ENCODE results near the gene PRXL2A.

The PRXL2A gene

DNA sequence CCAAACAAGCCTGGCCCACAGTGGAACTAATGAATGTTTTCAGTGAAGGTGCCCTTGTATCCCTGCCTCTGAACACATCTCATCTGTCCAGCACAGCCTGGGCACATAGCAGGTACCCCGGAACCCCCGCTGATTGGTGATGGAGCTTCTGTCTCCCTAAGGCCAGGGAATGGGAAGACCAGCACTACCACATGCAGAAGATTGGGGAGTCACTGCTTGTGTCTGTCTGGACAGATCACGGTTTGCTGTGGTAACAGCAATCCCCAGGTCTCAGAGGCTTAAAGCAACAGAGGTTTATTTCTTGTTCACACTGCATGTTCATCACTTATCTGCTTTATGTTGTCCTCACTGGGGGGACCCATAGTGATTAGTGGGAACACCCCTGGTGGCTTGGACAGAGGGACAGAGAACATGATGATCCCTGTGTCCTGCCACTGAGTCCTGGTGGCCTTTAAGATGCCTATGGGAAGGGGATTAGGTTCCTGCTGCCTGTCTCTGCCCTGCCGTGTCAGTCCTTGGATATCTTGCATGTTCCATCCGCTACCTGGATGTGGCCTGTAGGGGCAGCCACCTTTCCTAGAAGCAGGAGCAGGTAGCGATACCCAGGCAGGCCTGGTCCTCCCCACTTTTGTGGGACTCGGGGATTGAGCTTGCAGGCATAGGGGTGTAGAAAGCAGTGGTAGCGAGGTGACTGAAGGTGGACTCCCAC, 49.4 kb downstream of the PRXL2A start:
- Histone ChIP-seq H3K36me3 (ENCODE audit: insufficient read depth, low read length) (no peaks in the 10 kb centered on the region), H3K9me3 (ENCODE audit: control insufficient read depth, insufficient read depth, low read length) (no peaks in the 10 kb centered on the region), H3K4me1 (ENCODE audit: insufficient read depth, low read length) (peaks cover 33% of the 10 kb centered on the region), H3K9ac (ENCODE audit: low read depth, low read length) (no peak overlapping the region)

DNA sequence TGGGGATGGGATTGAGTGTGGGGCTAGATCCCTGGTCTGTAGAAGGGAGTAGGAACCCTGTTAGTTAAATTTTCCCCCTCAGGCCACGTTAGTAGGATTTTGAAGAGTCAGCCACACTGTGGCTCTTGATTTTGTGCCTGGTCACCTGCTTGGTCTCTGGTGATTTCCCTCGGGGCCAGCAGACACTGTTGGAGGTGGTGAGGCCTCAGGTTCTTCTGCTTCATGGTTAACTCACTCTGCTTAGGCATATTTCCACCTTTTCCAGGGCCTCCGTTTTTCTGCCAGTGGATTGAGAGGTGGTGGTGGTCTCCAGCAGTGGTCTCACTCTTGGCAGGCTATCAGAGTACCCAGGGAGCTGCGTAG, 49.9 kb downstream of the PRXL2A start:
- peaks cover 36% of the 10 kb centered on the region for H3K4me1 ChIP-seq (ENCODE audit: insufficient read depth, low read length)
- no peaks in the 10 kb centered on the region for H3K9me3 ChIP-seq (ENCODE audit: control insufficient read depth, insufficient read depth, low read length)
- H3K9ac ChIP-seq (ENCODE audit: low read depth, low read length) = no peak overlapping the region
- no peaks in the 10 kb centered on the region for H3K36me3 ChIP-seq (ENCODE audit: insufficient read depth, low read length)

DNA sequence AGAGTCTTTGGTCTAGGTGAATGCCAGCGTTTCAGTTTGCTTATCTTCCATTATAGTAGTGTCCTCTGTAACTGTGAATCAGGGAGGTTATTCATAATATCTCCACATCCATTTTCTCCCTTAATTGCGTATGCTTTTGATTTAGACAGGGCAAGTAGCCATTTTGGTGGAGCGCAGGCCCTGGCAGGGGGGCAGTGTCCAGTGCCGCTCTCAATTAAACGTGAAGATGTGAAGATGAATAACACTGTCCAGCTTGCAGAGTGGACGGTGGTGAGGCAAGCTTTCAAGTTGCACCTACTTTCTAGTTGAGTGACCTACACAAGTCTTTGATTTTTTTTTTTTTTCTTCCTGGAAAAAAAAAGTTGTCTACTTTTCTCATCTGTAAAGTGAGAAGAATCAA, 50.3 kb downstream of the PRXL2A start:
- H3K36me3 ChIP-seq (ENCODE audit: insufficient read depth, low read length) = no peaks in the 10 kb centered on the region
- peaks cover 40% of the 10 kb centered on the region for H3K4me1 ChIP-seq (ENCODE audit: insufficient read depth, low read length)
- H3K9me3 ChIP-seq (ENCODE audit: control insufficient read depth, insufficient read depth, low read length) = no peaks in the 10 kb centered on the region
- no peak overlapping the region for H3K9ac ChIP-seq (ENCODE audit: low read depth, low read length)

DNA sequence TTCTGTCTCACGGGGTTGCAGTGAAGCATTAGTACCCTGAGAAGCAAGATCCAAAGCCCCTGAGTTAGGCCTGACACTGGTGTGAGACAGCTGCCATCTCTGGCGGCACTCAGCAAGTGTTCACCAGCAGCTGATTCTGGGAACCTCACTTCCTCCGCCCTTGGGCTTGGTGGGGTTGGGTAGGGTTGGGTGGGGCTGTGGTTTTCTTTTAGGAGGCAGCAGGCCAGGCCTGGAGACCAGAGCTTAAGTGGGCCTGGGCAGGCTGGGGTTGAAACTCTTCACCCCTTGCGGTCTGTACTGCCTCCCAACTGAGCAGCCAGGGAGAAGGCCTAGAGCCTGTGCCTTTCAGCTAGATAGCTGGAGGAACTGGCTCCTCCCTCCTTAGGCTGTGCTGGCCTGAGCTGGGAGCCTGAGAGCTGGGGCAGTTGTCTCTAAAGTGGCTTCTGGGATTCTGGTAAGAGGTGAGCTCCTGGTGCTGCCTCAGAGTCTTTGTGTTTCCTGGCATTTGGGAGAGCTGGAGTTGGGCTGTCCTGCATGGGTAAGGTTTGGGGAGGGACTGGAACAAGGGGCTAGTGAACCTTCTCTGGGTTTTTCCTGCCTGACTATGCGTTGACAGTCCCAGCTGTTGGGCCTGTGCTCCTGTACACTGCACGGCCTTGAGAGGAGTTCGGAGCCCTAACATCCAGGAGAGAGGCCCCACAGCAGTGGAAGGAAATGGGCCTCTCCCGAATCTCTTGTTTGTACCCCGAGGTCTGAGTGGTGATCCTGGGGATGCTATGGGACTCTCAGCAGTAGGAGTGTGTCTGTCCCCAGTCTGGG, 50.9 kb downstream of the PRXL2A start:
- H3K4me1 ChIP-seq (ENCODE audit: insufficient read depth, low read length) = peaks cover 46% of the 10 kb centered on the region
- no peak overlapping the region for H3K9ac ChIP-seq (ENCODE audit: low read depth, low read length)
- H3K36me3 ChIP-seq (ENCODE audit: insufficient read depth, low read length) = no peaks in the 10 kb centered on the region
- H3K9me3 ChIP-seq (ENCODE audit: control insufficient read depth, insufficient read depth, low read length) = no peaks in the 10 kb centered on the region

DNA sequence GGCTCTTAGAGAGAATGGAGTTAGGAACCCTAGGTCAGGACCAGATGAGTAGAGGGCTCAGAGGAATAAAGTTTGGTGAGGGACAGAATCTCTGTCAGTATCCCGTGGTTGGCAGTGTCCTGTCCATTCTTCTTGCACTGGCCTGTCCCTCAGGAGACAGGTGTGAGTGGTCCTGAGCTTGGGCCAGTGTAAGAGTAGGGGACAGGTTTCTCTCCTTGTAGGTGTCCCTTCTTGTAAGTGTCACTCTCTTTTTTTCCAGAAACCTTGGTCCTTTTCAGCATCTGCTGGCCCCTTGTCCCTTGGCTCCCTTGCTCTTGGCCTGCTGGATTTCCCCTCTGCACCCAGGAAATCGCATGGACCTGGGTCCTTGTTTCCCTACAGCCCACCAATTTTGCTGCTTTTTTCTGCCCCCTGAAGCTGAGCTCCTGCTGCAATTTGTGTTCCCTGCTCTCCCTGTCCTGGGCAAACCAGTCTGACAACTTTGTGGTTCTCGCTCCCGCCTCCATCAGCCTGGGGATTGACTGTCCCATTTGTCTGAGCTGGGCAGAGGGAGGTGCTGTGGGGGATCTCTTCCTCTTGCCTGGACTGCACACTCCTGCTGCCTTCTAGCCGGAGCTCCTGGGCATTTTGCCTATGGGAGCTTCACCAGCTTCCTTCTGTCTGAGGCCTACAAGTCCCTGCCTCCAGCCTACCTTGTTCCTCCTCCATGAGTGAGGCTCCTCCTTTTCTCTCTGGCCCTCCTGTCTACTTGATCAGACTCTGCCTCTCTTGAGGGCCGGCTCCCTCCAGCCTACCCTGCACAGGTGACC, 52.3 kb downstream of the PRXL2A start:
- H3K36me3 ChIP-seq (ENCODE audit: insufficient read depth, low read length) = no peaks in the 10 kb centered on the region
- no peaks in the 10 kb centered on the region for H3K9me3 ChIP-seq (ENCODE audit: control insufficient read depth, insufficient read depth, low read length)
- H3K9ac ChIP-seq (ENCODE audit: low read depth, low read length) = no peak overlapping the region
- H3K4me1 ChIP-seq (ENCODE audit: insufficient read depth, low read length) = peaks cover 59% of the 10 kb centered on the region

DNA sequence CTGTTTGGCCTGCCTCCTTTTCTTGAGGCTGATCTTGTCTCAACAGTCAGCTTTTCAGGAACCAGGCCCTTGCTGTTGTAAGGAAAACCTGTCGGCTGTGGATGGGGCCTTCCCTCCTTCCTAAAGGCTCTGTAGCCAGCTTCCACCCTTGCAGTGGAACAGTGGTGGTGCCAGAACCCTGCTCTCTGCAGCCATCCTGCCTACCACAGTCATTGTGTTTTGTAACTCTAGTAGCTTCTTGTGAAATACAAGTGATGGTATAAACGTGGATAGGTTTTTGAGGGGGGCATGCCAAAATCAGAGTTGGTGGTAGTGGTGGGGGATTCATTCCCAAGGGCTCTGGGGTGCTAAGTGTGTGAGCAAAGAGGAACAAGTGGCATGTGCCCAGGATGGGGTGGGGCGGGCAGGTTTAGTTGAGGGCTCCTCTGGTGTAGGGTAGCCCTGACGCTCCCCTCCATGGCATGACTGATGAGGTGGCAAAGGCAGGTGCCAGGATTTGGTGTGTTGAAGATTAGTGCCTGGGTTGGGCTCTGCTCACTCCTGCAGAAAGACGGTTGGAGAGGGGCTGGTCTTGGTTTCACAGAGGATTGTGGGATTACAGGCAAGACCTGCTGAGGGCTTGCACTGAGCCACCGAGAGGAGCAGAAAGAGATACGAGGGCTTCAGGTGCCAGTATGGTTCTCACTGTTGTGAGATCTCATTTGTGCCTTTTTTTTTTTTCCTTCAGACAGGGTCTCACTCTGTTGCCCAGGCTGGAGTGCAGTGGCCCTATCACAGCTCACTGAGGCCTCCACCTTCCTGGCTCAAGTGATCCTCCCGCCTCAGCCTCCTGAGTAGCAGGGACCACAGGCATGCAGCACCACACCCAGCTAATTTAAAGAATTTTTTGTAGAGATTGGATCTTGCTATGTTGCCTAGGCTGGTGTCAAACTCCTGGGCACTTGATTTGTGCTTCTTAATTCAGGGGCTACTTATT, 53.1 kb downstream of the PRXL2A start:
- H3K36me3 ChIP-seq (ENCODE audit: insufficient read depth, low read length) = no peaks in the 10 kb centered on the region
- H3K9ac ChIP-seq (ENCODE audit: low read depth, low read length) = no peak overlapping the region
- peaks cover 56% of the 10 kb centered on the region for H3K4me1 ChIP-seq (ENCODE audit: insufficient read depth, low read length)
- H3K9me3 ChIP-seq (ENCODE audit: control insufficient read depth, insufficient read depth, low read length) = no peaks in the 10 kb centered on the region

DNA sequence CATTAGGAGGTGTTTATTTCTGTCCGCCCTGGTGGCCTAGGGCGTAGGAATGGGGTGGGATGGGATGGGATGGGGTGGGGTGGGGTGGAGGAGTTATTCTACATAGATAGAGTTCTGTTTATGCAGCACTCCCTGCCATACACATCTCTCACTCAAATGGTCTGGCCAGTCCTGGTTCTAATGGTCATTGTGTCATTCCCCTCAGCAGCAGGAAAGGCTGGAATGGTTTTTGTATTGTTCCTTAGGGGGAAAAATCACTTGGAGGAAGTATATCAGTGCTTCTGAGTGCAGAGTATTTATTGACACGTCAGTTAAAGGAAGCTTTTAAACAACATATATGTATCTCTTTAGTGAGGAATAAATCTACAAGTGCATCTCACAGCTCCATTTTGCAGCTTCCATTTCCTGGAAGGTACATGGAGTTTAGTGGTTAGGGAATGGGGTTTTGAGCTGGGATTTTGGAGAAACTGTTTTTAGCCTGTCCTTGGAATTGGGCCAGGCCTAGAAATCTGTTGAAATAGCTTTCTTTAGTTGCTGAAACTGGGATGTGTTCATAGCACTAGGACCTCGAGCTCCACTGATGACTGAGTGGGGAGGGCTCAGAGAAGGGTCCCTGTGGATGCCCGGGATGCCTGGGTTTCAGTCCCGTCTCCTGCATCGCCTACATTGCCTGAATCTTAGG, 54.1 kb downstream of the PRXL2A start:
- Histone ChIP-seq H3K9me3 (ENCODE audit: control insufficient read depth, insufficient read depth, low read length) (no peaks in the 10 kb centered on the region), H3K9ac (ENCODE audit: low read depth, low read length) (no peak overlapping the region), H3K36me3 (ENCODE audit: insufficient read depth, low read length) (no peaks in the 10 kb centered on the region), H3K4me1 (ENCODE audit: insufficient read depth, low read length) (peaks cover 64% of the 10 kb centered on the region)

DNA sequence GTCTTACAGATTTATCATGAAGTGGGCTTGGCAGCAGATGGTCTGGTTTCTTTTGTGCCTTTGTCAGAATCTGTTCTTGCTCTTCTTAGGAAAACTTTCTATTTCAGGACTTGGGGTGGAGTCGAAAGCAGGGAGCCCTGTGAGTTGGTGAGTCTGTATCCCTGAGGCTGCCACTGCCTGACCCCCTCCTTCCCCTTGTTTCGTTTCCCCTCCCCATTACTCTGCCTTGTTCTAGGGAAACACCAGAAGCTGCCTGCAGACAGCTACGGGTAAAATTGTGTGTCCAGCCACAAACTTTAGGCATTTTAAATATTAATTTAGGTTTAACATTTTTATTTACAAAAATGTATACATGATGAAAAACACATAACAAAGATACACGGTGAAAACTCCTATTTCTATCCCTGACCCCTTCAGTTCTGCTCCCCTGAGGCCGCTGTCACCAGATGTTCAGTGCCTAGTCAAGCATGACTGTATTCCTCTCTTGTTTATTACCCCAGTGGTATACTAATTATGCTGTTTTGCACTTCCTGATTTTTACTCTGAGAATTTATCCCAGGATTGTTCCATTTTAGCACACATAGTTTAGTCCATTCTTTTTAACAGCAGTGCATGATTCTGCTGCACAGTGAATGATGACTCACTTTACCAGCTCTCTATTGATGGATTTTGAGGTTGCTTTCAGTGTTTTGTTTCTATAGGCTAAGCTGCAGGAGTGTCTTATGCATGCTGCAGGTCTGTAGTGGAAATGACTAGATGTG, 54.8 kb downstream of the PRXL2A start:
- Histone ChIP-seq H3K9me3 (ENCODE audit: control insufficient read depth, insufficient read depth, low read length) (no peaks in the 10 kb centered on the region), H3K9ac (ENCODE audit: low read depth, low read length) (no peak overlapping the region), H3K36me3 (ENCODE audit: insufficient read depth, low read length) (no peaks in the 10 kb centered on the region), H3K4me1 (ENCODE audit: insufficient read depth, low read length) (peaks cover 69% of the 10 kb centered on the region)

DNA sequence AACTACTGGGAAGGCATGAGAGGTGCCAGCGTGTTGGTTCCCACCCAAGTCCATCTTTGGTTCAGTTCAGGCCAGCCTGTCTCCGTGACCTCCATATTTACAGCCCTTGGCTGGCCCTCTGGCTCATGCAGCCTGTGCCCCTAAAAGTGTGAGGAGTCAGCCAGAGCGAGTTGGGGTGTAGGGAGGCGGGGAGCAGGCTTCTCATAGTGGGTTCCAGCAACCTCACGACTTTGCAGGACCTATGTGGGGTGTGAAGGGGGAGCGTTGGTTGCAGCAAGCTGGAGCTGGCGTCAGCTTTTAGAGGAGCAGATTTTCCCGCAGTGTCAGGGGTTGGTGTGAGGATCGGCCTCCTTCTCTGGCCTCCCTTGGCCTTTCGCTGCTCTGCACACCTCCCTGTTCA, 55.5 kb downstream of the PRXL2A start:
- no peak overlapping the region for H3K9ac ChIP-seq (ENCODE audit: low read depth, low read length)
- peaks cover 69% of the 10 kb centered on the region for H3K4me1 ChIP-seq (ENCODE audit: insufficient read depth, low read length)
- no peaks in the 10 kb centered on the region for H3K36me3 ChIP-seq (ENCODE audit: insufficient read depth, low read length)
- H3K9me3 ChIP-seq (ENCODE audit: control insufficient read depth, insufficient read depth, low read length) = no peaks in the 10 kb centered on the region

DNA sequence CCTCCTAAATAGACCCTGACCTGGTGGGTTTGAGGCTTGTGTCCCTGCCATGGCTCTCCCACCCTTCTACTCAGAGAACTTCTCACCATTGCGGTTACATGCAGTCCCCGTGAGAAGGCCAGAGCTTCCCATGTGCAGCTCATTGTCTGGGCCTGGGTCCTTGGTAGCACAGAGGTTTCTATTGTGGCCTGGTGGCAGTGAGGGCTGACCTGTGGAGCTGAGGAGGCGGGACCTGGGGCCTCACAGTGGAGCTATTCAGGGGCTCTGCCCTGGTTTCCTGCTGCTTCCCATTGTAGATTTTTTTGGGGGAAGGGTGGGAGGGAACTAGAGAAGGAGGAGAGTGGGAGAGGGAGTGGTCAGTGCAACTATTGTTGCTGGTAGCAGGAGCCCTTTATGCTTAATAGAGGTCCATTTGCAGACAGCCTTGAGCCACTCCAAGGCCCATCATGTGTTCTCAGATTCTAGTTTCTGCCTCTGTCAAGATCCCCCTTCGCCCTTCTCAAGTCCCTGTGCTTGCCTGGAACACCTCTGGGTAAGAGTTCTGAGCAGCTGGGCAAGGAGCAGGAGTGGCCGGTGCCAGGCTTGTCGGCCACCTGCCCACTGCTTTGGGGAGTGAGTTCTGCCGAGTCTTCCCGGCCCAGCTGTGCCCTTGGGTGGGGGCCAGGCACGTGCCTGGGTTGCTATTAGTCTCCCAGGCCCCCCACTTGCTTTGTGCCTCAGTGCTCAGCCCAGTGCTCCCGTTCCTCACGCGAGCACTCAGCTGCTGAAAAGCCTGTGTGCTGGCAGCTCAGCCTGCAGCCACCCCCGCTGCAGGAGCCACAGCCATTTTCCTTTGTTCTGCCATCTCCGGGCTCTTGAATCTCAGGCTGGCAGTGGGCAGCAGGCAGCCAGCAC, 56.5 kb downstream of the PRXL2A start:
- Histone ChIP-seq H3K9me3 (ENCODE audit: control insufficient read depth, insufficient read depth, low read length) (no peaks in the 10 kb centered on the region), H3K4me1 (ENCODE audit: insufficient read depth, low read length) (peaks cover 63% of the 10 kb centered on the region), H3K9ac (ENCODE audit: low read depth, low read length) (peak overlapping the region; percentile 5), H3K36me3 (ENCODE audit: insufficient read depth, low read length) (no peaks in the 10 kb centered on the region)

DNA sequence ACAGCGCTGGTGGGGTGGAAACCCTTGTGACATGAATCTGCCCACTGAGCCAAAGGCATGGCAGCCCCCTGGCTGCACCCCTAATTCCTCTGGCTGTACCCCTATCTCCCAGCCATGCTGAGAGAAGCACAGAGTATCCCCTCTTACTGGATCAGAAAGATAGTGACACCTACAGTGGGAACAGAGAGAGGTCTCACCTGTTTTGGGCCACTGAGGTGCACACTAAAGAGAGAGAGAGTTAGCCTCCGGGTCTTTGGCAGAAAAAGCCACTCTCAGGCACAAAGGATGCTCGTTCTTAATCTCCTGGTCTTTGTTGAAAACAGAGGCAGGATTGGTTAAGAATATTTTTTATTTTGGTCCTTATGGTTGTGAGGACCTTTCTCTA, 57.1 kb downstream of the PRXL2A start:
- Histone ChIP-seq H3K4me1 (ENCODE audit: insufficient read depth, low read length) (peaks cover 57% of the 10 kb centered on the region), H3K9ac (ENCODE audit: low read depth, low read length) (peak overlapping the region; percentile 5; the same call in 1 of the 2 replicates), H3K9me3 (ENCODE audit: control insufficient read depth, insufficient read depth, low read length) (no peaks in the 10 kb centered on the region), H3K36me3 (ENCODE audit: insufficient read depth, low read length) (no peaks in the 10 kb centered on the region)

All from ES-I3 (cell line).